ENCODE data around the gene EPHA8. TPM values are rescaled to one million over a fixed set of nuclear protein-coding genes. Genes with fewer than 3 reads are reported as not detected.

EPHA8 gene
- total RNA-seq (ENCODE audit: low replicate concordance), result 0.46 TPM in 1 of 2 replicates, not detected in the other

DNA sequence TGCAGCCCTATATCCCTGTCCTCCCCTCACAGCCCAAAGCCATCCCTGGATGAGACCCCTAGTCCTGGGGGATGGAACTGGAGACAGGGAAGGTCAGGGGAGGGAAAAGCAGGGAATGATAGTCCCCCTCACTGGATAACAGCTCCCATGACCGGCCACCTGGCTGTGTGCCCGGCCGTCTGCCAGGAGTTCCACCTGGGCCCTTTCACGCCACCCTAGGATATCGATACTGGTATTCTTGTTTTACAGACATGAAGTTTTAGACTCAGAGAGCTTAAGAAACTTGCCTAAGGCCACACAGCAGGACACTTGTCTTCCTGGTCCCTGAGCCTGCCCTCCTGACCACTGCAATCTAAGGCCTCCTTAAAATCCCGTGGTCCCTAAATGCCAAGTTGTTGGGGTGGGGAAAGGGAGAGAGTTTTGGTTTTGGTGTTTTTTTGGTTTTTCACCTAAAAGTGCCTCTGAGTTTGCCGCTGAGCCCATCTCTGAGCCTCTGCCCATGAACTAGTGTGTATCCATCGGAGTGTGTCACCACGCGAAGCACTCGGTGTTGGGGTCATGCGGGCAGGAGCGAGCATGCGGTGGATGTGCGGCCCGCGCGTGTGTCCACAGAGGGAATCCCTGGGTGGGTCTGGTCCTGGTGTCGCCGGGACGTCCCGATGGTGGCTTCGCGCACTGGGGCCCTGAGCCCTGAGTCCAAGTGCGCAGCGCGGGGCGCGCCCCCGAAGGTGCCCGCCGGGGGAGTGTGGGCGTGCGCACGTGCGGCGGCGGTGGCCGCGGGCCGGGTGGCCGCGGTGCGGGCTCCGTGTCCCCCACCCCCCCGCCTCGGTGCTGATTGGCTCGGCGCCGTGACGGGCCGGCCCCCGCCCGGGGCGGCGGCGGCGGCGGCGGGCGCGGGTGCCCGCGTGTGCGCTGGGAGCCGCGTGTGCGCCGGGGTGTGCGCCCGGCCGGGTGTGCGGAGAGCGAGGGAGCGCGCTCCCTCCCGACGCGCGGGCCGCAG is at the start of gene EPHA8:
EPHA8 (plus strand) TSS at position 906 of the 1,000 bp plus-strand sequence. CDS start 147 bp downstream, outside the sequence.
- Histone ChIP-seq H3K4me2 (peak within 1 kb of the TSS; percentile 93), H3K27ac (no peak within 1 kb of the TSS), H3K4me3 (peak within 1 kb of the TSS; percentile 52), H2AFZ (replicated peaks) (peak within 1 kb of the TSS; percentile 52), H3K79me2 (ENCODE audit: low read depth) (no peaks in the 10 kb centered on the region), H3K9ac (no peak within 1 kb of the TSS), H4K20me1 (ENCODE audit: low read depth) (peaks cover 19% of the 10 kb centered on the region), H3K9me3 (ENCODE audit: low read depth) (no peaks in the 10 kb centered on the region), H3F3A (ENCODE audit: low read depth) (peaks cover 9% of the 10 kb centered on the region), H3K36me3 (no peaks in the 10 kb centered on the region), H3K4me1 (peaks cover 8% of the 10 kb centered on the region), H3K27me3 (peaks cover 83% of the 10 kb centered on the region)
- no peaks in the 10 kb centered on the region for H3K9me3 Mint-ChIP-seq
- H3K27me3 Mint-ChIP-seq (ENCODE audit: insufficient read depth, low read depth), result peaks cover 50% of the 10 kb centered on the region
- peaks cover 3% of the 10 kb centered on the region for H3K36me3 Mint-ChIP-seq
- DNase-seq (ENCODE audit: low spot score), result peak; percentile 57
- peaks cover 12% of the 10 kb centered on the region for H3K4me1 Mint-ChIP-seq
- H3K4me3 Mint-ChIP-seq, result peak within 1 kb of the TSS; percentile 83
- TF ChIP-seq EZH2 (IDR thresholded peaks at IDR 0.05), result peak; percentile 77
- TF ChIP-seq, protein P1, sequence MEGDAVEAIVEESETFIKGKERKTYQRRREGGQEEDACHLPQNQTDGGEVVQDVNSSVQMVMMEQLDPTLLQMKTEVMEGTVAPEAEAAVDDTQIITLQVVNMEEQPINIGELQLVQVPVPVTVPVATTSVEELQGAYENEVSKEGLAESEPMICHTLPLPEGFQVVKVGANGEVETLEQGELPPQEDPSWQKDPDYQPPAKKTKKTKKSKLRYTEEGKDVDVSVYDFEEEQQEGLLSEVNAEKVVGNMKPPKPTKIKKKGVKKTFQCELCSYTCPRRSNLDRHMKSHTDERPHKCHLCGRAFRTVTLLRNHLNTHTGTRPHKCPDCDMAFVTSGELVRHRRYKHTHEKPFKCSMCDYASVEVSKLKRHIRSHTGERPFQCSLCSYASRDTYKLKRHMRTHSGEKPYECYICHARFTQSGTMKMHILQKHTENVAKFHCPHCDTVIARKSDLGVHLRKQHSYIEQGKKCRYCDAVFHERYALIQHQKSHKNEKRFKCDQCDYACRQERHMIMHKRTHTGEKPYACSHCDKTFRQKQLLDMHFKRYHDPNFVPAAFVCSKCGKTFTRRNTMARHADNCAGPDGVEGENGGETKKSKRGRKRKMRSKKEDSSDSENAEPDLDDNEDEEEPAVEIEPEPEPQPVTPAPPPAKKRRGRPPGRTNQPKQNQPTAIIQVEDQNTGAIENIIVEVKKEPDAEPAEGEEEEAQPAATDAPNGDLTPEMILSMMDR (IDR thresholded peaks at IDR 0.05), result no peak
- H3K27ac Mint-ChIP-seq, result no peak within 1 kb of the TSS

DNA sequence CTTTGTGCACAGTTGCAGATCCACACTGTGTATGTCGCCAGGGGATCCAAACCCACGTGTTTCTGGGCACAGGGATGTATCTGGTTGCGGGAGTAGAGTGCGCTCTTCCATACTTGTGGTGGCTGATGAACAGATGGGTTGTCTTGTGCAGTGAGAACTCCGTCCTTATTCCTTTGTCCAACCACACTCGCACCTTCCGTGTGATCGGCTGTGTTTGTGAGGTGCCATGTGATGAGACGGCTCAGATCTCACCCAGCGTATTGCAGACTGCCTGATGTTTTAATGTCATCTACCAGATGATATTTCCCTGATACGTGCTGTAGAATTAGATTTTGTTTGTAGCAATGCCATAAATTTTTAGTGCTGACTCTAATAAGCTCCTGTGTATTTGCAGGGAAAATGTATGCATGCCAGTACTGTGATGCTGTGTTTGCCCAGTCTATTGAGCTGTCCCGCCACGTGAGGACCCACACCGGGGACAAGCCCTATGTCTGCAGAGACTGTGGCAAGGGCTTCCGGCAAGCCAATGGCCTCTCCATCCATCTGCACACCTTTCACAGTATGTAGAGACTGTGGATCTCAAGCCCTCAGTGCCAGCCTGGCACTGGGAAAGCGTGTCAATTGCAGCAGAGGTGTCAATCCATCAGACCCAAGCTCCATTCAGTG is 46.2 kb upstream of the EPHA8 start:
- Mint-ChIP-seq H3K4me3 (no peak overlapping the region), H3K36me3 (peaks cover 28% of the 10 kb centered on the region), H3K27ac (no peak overlapping the region), H3K9me3 (no peaks in the 10 kb centered on the region), H3K27me3 (ENCODE audit: insufficient read depth, low read depth) (peaks cover 2% of the 10 kb centered on the region), H3K4me1 (no peaks in the 10 kb centered on the region)
- H4K20me1 ChIP-seq (ENCODE audit: low read depth), result no peaks in the 10 kb centered on the region
- no peaks in the 10 kb centered on the region for H3K4me1 ChIP-seq
- no peaks in the 10 kb centered on the region for H3K27me3 ChIP-seq
- no peak overlapping the region for H3K4me3 ChIP-seq
- H3F3A ChIP-seq (ENCODE audit: low read depth), result no peaks in the 10 kb centered on the region
- no peak overlapping the region for H3K9ac ChIP-seq
- no peak for DNase-seq (ENCODE audit: low spot score)
- no peak overlapping the region for H3K4me2 ChIP-seq
- no peaks in the 10 kb centered on the region for H3K9me3 ChIP-seq (ENCODE audit: low read depth)
- H3K36me3 ChIP-seq, result no peaks in the 10 kb centered on the region
- no peaks in the 10 kb centered on the region for H3K79me2 ChIP-seq (ENCODE audit: low read depth)
- no peak overlapping the region for H3K27ac ChIP-seq
- no peak overlapping the region for H2AFZ ChIP-seq (replicated peaks)
- TF ChIP-seq, protein P1 (IDR thresholded peaks at IDR 0.05), result no peak
- TF ChIP-seq EZH2 (IDR thresholded peaks at IDR 0.05) (no peak), EZH2phosphoT487 (IDR thresholded peaks at IDR 0.05) (no peak)

DNA sequence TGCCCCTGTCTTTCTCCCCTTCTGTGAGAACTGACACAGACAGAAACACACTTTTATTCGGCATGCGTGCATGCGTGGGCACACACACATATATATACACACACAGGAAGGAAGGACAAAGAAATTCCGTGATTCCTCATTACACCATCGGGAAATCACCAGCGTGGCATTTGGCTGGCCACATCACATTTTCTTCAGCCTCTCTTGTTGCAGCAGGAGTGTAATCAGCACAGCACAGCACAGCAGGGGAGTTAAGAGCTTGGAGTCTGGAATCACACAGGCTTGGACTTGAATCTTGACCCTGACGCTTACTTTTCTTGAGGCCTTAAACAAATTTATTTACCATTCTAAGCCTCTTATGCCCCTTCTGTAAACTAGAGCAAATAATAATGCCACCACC is 45.3 kb upstream of the EPHA8 start:
- H3K9me3 ChIP-seq (ENCODE audit: low read depth), result no peaks in the 10 kb centered on the region
- Mint-ChIP-seq H3K4me3 (no peak overlapping the region), H3K27ac (no peak overlapping the region), H3K36me3 (peaks cover 31% of the 10 kb centered on the region), H3K27me3 (ENCODE audit: insufficient read depth, low read depth) (peaks cover 2% of the 10 kb centered on the region), H3K9me3 (no peaks in the 10 kb centered on the region), H3K4me1 (no peaks in the 10 kb centered on the region)
- no peak overlapping the region for H3K4me3 ChIP-seq
- no peaks in the 10 kb centered on the region for H4K20me1 ChIP-seq (ENCODE audit: low read depth)
- no peak overlapping the region for H2AFZ ChIP-seq (replicated peaks)
- H3K27ac ChIP-seq, result no peak overlapping the region
- TF ChIP-seq, protein P1 (IDR thresholded peaks at IDR 0.05), result no peak
- TF ChIP-seq EZH2phosphoT487 (IDR thresholded peaks at IDR 0.05) (no peak), EZH2 (IDR thresholded peaks at IDR 0.05) (no peak)
- no peak overlapping the region for H3K9ac ChIP-seq
- no peaks in the 10 kb centered on the region for H3F3A ChIP-seq (ENCODE audit: low read depth)
- H3K27me3 ChIP-seq, result no peaks in the 10 kb centered on the region
- H3K4me1 ChIP-seq, result no peaks in the 10 kb centered on the region
- H3K79me2 ChIP-seq (ENCODE audit: low read depth), result no peaks in the 10 kb centered on the region
- no peaks in the 10 kb centered on the region for H3K36me3 ChIP-seq
- no peak for DNase-seq (ENCODE audit: low spot score)
- no peak overlapping the region for H3K4me2 ChIP-seq
